ENCODE data around the gene PPIF. TPM values are rescaled to one million over a fixed set of nuclear protein-coding genes. Genes with fewer than 3 reads are reported as not detected.

PPIF gene
- total and polyA plus RNA-seq, 2 of the 13 experiments (the other 11 are each of a cell fraction or from before 2014, with no cell fraction given) = 147 to 157 TPM

- no peak; the same call in 1 of the 2 replicates for TF ChIP-seq NFRKB (IDR thresholded peaks at IDR 0.05)
- 0 out of 2 replicates have a peak, but pooled peaks have one; percentile 20 for TF ChIP-seq FOXC1 (CRISPR knock-in tag; IDR thresholded peaks at IDR 0.05; ENCODE audit: borderline replicate concordance)
- TF ChIP-seq ZEB1 (IDR thresholded peaks at IDR 0.05; ENCODE audit: insufficient replicate concordance, low read depth) = peak; percentile 26
- peak; percentile 78; the same call in 1 of the 2 replicates for TF ChIP-seq HDAC1 (CRISPR knock-in tag; IDR thresholded peaks at IDR 0.05)
- no peak for TF ChIP-seq KDM3A (CRISPR knock-in tag; IDR thresholded peaks at IDR 0.05; ENCODE audit: low read depth)
- TF ChIP-seq ZNF790 (CRISPR knock-in tag; IDR thresholded peaks at IDR 0.05; ENCODE audit: borderline replicate concordance) = no peak
- peak; percentile 61; the same call in 1 of the 2 replicates for TF ChIP-seq ZNF556 (CRISPR knock-in tag; IDR thresholded peaks at IDR 0.05; ENCODE audit: borderline replicate concordance)
- TF ChIP-seq CREB1 (IDR thresholded peaks at IDR 0.05) = 0 out of 2 replicates have a peak, but pooled peaks have one; percentile 10
- TF ChIP-seq CREB1 (CRISPR knock-in tag; IDR thresholded peaks at IDR 0.05) = no peak
- no peak; the same call in 1 of the 2 replicates for TF ChIP-seq ZNF563 (CRISPR knock-in tag; IDR thresholded peaks at IDR 0.05)
- TF ChIP-seq ONECUT2 (CRISPR knock-in tag; IDR thresholded peaks at IDR 0.05) = no peak
- peak; percentile 47; the same call in 1 of the 2 replicates for TF ChIP-seq ZNF512B (CRISPR knock-in tag; IDR thresholded peaks at IDR 0.05; ENCODE audit: borderline replicate concordance)
- 0 out of 2 replicates have a peak, but pooled peaks have one; percentile 66 for TF ChIP-seq ZNF761 (CRISPR knock-in tag; conservative IDR thresholded peaks at IDR 0.05)
- TF ChIP-seq RAD51 (IDR thresholded peaks at IDR 0.05; ENCODE audit: borderline replicate concordance) = no peak
- TF ChIP-seq ZMYM3 (CRISPR knock-in tag; IDR thresholded peaks at IDR 0.05) = peak; percentile 77; the same call in 1 of the 2 replicates
- no peak for TF ChIP-seq ZNF652 (CRISPR knock-in tag; IDR thresholded peaks at IDR 0.05; ENCODE audit: borderline replicate concordance, low read depth)
- 0 out of 2 replicates have a peak, but pooled peaks have one; percentile 60 for TF ChIP-seq SMAD1 (CRISPR knock-in tag; IDR thresholded peaks at IDR 0.05; ENCODE audit: borderline replicate concordance, low read depth)
- no peak for TF ChIP-seq ZNF530 (CRISPR knock-in tag; IDR thresholded peaks at IDR 0.05; ENCODE audit: low read depth)
- TF ChIP-seq ZNF484 (CRISPR knock-in tag; IDR thresholded peaks at IDR 0.05; ENCODE audit: borderline replicate concordance, low read depth) = no peak
- 0 out of 2 replicates have a peak, but pooled peaks have one; percentile 24 for TF ChIP-seq SETDB1 (CRISPR knock-in tag; IDR thresholded peaks at IDR 0.05; ENCODE audit: borderline replicate concordance)
- TF ChIP-seq ARNTL (CRISPR knock-in tag; IDR thresholded peaks at IDR 0.05) = peak; percentile 70; the same call in 1 of the 2 replicates
- TF ChIP-seq ZNF841 (CRISPR knock-in tag; IDR thresholded peaks at IDR 0.05; ENCODE audit: borderline replicate concordance) = no peak
- TF ChIP-seq POLR2A (IDR thresholded peaks at IDR 0.05; ENCODE audit: insufficient read depth in 1 of 2, low read depth in 2 of 2, low read length in 2 of 2) = peak; percentile 71 to 81
- TF ChIP-seq MXD4 (CRISPR knock-in tag; IDR thresholded peaks at IDR 0.05) = no peak
- peak; percentile 78 for TF ChIP-seq ZNF350 (CRISPR knock-in tag; IDR thresholded peaks at IDR 0.05; ENCODE audit: borderline replicate concordance, low read depth)
- TF ChIP-seq SOX5 (CRISPR knock-in tag; IDR thresholded peaks at IDR 0.05; ENCODE audit: borderline replicate concordance) = peak; percentile 93
- TF ChIP-seq ZNF746 (CRISPR knock-in tag; IDR thresholded peaks at IDR 0.05) = peak; percentile 35; the same call in 1 of the 2 replicates
- TF ChIP-seq ZBTB34 (CRISPR knock-in tag; IDR thresholded peaks at IDR 0.05) = no peak
These were observed 33.1 kb downstream of the PPIF start (continued) for GRCh38 chr10:79380125-79380945.

All from HepG2 (cell line).